Inflammatory macrophage treated with lipopolysaccharide for 1 hour (primary cell): Measurements from ENCODE around the gene PRR5L.
A peak's percentile ranks its signal among the peaks of the same experiment; 100 is the strongest.

Experiments
- DNase-seq, 2 donors: peaks; one replicate each; pipeline ENCODE4 v3.0.0-alpha.2; 2020 to 2022

PRR5L gene

GRCh38 chr11:36380296-36381014, 84.4 kb downstream of the PRR5L start:
- DNase-seq, result peak in 1 of 2 donors; percentile 42

GRCh38 chr11:36381015-36381360, 84.9 kb downstream of the PRR5L start:
- DNase-seq, result peak in 1 of 2 donors; percentile 46

GRCh38 chr11:36383195-36383594, 87.1 kb downstream of the PRR5L start:
- no peak for DNase-seq

- DNase-seq, result no peak
These were observed 89.3 kb downstream of the PRR5L start for GRCh38 chr11:36385121-36385970.

GRCh38 chr11:36386411-36386810, 90.3 kb downstream of the PRR5L start:
- DNase-seq, result no peak

- peak; percentile 42 to 47 for DNase-seq
These were observed 92.0 kb downstream of the PRR5L start for GRCh38 chr11:36388071-36388470.

GRCh38 chr11:36388951-36389350, 92.9 kb downstream of the PRR5L start:
- DNase-seq, result peak; percentile 73 to 80

GRCh38 chr11:36389811-36390210, 93.7 kb downstream of the PRR5L start:
- no peak for DNase-seq

- DNase-seq, result peak; percentile 90 to 92
These were observed 94.9 kb downstream of the PRR5L start for GRCh38 chr11:36390963-36391471.

GRCh38 chr11:36392196-36392595, 96.1 kb downstream of the PRR5L start:
- peak in 1 of 2 donors; percentile 61 for DNase-seq

GRCh38 chr11:36394056-36394455, 98.0 kb downstream of the PRR5L start:
- no peak for DNase-seq

- DNase-seq, result peak in 1 of 2 donors; percentile 44
These were observed 98.8 kb downstream of the PRR5L start for GRCh38 chr11:36394926-36395325.

- no peak for DNase-seq
These were observed 100.1 kb downstream of the PRR5L start for GRCh38 chr11:36395978-36396736.

- DNase-seq, result no peak
These were observed 102.3 kb downstream of the PRR5L start for GRCh38 chr11:36398231-36398953.

GRCh38 chr11:36399236-36399635, 103.1 kb downstream of the PRR5L start:
- DNase-seq, result no peak

GRCh38 chr11:36399745-36400144, 103.7 kb downstream of the PRR5L start:
- DNase-seq, result no peak

GRCh38 chr11:36400766-36401455, 104.8 kb downstream of the PRR5L start:
- DNase-seq, result no peak

GRCh38 chr11:36402568-36403170, 106.6 kb downstream of the PRR5L start:
- DNase-seq, result no peak

GRCh38 chr11:36403661-36404060, 107.6 kb downstream of the PRR5L start:
- no peak for DNase-seq

GRCh38 chr11:36404831-36405230, 108.7 kb downstream of the PRR5L start:
- DNase-seq, result no peak

- no peak for DNase-seq
These were observed 109.7 kb downstream of the PRR5L start for GRCh38 chr11:36405585-36406367.
